GM12892 (cell line): Measurements from ENCODE around the gene RAB11B.
"Not testable (repeated sequence)": the region's sequence is repeated elsewhere in the genome, so short reads cannot be mapped to it uniquely, and the experiment has no call there.

Experiments
- DNase-seq: peaks from one replicate; pipeline ENCODE4 v3.0.0; 2011; ENCODE audit not compliant: insufficient read length
- FAIRE-seq: peaks from 2 replicates; lab custom pipeline; 2011; peaks lifted over from hg19 to GRCh38; lab: Jason Lieb, UNC
- POLR2A ChIP-seq: IDR thresholded peaks from 2 replicates; pipeline ENCODE4 v1.6.1; 2011; ENCODE audit warnings: low read depth, low read length, control low read depth
- POLR2AphosphoS5 ChIP-seq: IDR thresholded peaks from 2 replicates; pipeline ENCODE4 v1.6.1; 2011; ENCODE audit warnings: low read depth, low read length, control low read depth
- TAF1 ChIP-seq: IDR thresholded peaks from 2 replicates; pipeline ENCODE4 v1.6.1; 2011; ENCODE audit warnings: low read depth, mild to moderate bottlenecking, control low read depth, low read length, borderline replicate concordance

RAB11B gene

DNA sequence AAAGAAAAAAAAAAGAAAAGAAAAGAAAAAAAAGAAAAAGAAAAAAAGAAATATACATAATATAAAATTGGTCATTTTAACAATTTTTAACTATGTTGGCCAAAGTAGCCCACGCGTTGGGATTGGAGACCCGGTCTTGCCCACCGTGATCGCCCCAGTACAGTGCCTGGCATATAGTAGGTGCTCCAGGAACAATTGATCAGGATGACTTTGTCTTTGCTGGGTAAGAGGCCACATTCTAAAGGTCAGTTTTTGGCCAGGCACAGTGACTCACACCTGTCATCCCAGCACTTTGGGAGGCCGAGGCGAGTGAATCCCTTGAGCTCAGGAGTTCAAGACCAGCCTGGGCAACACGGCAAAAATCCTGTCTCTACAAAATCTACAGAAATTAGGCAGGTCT, 30.0 kb upstream of the RAB11B start:
- DNase-seq (no peak), FAIRE-seq (no peak)
- TF ChIP-seq POLR2AphosphoS5: no peak
- TF ChIP-seq POLR2A: no peak
- no peak for TF ChIP-seq TAF1

GRCh38 chr19:8361921-8362793, 28.0 kb upstream of the RAB11B start:
- DNase-seq: no peak
- TF ChIP-seq POLR2A (no peak), POLR2AphosphoS5 (no peak), TAF1 (no peak)
- FAIRE-seq: no peak

DNA sequence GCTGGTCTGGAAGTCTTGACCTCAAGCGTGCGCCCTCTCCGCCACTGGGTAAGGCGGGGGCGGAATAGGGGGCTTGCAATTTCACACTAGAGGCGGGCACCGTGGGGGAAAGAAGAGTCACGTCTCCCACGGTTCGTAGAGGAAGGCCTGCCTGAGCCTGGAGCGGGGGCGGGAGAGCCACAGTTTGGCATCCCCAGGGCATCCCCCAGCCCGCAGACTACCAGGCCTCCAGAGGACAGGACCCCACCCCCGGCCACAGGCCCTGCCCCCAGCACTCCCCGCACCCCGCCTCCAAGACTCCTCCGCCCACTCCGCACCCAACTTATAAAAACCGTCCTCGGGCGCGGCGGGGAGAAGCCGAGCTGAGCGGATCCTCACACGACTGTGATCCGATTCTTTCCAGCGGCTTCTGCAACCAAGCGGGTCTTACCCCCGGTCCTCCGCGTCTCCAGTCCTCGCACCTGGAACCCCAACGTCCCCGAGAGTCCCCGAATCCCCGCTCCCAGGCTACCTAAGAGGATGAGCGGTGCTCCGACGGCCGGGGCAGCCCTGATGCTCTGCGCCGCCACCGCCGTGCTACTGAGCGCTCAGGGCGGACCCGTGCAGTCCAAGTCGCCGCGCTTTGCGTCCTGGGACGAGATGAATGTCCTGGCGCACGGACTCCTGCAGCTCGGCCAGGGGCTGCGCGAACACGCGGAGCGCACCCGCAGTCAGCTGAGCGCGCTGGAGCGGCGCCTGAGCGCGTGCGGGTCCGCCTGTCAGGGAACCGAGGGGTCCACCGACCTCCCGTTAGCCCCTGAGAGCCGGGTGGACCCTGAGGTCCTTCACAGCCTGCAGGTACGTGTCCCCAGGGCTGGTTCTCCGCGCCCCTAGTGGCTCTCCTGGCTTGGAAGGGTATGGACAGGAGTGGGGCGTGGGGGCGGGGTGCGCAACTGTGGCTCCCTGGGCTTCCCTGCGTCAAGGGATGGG, 26.1 kb upstream of the RAB11B start, which contains the start of gene ANGPTL4:
TSS of gene ANGPTL4 (plus strand) at position 353 of the 969 bp plus-strand sequence. CDS start at position 520, 167 bp downstream.
- TF ChIP-seq POLR2A (no peak), POLR2AphosphoS5 (no peak), TAF1 (no peak)
- no peak for DNase-seq
- FAIRE-seq: no peak

DNA sequence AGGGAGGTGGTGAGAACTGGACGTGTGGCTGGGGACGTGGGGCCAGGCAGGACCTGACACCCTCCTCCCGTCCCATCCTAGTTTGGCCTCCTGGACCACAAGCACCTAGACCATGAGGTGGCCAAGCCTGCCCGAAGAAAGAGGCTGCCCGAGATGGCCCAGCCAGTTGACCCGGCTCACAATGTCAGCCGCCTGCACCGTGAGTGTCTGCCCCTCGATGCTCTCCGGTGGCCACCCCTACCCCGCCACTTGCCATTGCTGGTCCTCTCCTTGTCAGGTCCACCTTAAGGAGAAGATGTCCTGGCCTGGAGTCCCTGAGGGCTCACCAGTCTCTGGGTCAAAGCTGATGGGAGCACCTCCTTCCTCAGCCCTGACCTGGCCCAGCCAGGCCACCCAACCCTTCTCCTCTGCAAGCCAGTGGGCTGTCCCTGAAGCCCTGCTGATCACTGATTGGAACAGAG, 24.0 kb upstream of the RAB11B start:
- TF ChIP-seq POLR2A (no peak), POLR2AphosphoS5 (no peak), TAF1 (no peak)
- DNase-seq (no peak), FAIRE-seq (no peak)

- TF ChIP-seq POLR2A (no peak), POLR2AphosphoS5 (no peak), TAF1 (no peak)
- no peak for FAIRE-seq
- no peak for DNase-seq
These were observed 23.2 kb upstream of the RAB11B start for GRCh38 chr19:8366961-8367326.

GRCh38 chr19:8367327-8368001, 22.7 kb upstream of the RAB11B start:
- FAIRE-seq (no peak), DNase-seq (no peak)
- TF ChIP-seq TAF1: no peak
- no peak for TF ChIP-seq POLR2A
- TF ChIP-seq POLR2AphosphoS5: no peak

GRCh38 chr19:8370176-8371010, 19.8 kb upstream of the RAB11B start:
- FAIRE-seq: no peak
- no peak for TF ChIP-seq TAF1
- no peak for TF ChIP-seq POLR2A
- no peak for TF ChIP-seq POLR2AphosphoS5
- DNase-seq: no peak

GRCh38 chr19:8371011-8371804, 19.0 kb upstream of the RAB11B start:
- no peak for FAIRE-seq
- TF ChIP-seq POLR2AphosphoS5: no peak
- no peak for TF ChIP-seq POLR2A
- TF ChIP-seq TAF1: no peak
- DNase-seq: no peak

- FAIRE-seq (no peak), DNase-seq (no peak)
These were observed 16.0 kb upstream of the RAB11B start for GRCh38 chr19:8373867-8374813.

DNA sequence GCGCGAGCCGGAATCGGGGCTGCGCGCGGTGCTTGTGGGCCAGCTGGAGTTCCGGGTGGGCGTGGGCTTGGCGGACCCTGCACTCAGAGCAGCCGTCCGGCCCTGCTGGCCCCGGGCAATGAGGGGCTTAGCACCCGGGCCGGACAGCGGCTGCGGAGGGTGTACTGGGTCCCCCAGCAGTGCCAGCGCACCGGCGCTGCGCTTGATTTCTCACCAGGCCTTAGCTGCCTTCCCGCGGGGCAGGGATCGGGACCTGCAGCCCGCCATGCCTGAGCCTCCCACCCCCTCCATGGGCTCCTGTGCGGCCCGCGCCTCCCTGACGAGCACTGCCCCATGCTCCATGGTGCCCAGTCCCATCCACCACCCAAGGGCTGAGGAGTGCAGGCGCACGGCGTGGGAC, 14.4 kb upstream of the RAB11B start:
- not testable (repeated sequence) for DNase-seq, FAIRE-seq

More at GRCh38 chr19:8373867-8374813, 16.0 kb upstream of the RAB11B start:
- TF ChIP-seq TAF1 (no peak), POLR2AphosphoS5 (no peak), POLR2A (no peak)

DNA sequence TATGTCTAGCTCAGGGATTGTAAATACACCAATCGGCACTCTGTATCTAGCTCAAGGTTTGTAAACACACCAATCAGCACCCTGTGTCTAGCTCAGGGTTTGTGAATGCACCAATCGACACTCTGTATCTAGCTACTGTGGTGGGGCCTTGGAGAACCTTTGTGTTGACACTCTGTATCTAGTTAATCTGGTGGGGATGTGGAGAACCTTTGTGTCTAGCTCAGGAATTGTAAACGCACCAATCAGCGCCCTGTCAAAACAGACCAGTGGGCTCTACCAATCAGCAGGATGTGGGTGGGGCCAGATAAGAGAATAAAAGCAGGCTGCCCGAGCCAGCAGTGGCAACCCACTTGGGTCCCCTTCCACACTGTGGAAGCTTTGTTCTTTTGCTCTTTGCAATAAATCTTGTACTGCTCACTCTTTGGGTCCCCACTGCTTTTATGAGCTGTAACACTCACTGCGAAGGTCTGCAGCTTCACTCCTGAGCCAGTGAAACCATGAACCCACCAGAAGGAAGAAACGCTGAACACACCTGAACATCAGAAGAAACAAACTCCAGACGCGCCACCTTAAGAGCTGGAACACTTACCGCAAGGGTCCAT, 13.7 kb upstream of the RAB11B start:
- not testable (repeated sequence) for DNase-seq, FAIRE-seq
